OCI-LY1 (cell line): ENCODE measurements around the gene HYAL3.
A peak's percentile ranks its signal among the peaks of the same experiment; 100 is the strongest.

Source experiments
- H2AFZ ChIP-seq: fragments of 200-600 bp; sonication (generic), shearing (Covaris generic); 2 replicates; pipeline ENCODE4 v1.6.0; 2014; ENCODE audit warnings: antibody characterized with exemption, mild to moderate bottlenecking, low read length
- H3F3A ChIP-seq: fragments of 200-600 bp; sonication (generic), shearing (Covaris generic); 2 replicates; pipeline ENCODE4 v1.6.0; 2014; ENCODE audit warnings: mild to moderate bottlenecking, antibody characterized with exemption, low read length, moderate library complexity; ENCODE audit not compliant: insufficient read depth
- H3K27ac ChIP-seq: fragments of 200-600 bp; sonication (generic); 2 replicates; pipeline ENCODE4 v1.5.1; 2014; ENCODE audit warnings: low read length, mixed run types, mild to moderate bottlenecking, low read depth; ENCODE audit not compliant: poor library complexity, severe bottlenecking
- H3K27me3 ChIP-seq: fragments of 200-600 bp; sonication (generic); 2 replicates; pipeline ENCODE4 v1.6.0; 2014; ENCODE audit warnings: antibody characterized with exemption, mild to moderate bottlenecking, low read length, moderate library complexity; ENCODE audit not compliant: insufficient read depth
- H3K36me3 ChIP-seq: fragments of 200-600 bp; sonication (generic); 2 replicates; pipeline ENCODE4 v1.6.1; 2014; ENCODE audit warnings: mild to moderate bottlenecking, antibody characterized with exemption, low read length, moderate library complexity, mixed read lengths; ENCODE audit not compliant: insufficient read depth
- H3K4me1 ChIP-seq: fragments of 200-600 bp; sonication (generic); 2 replicates; pipeline ENCODE4 v1.5.1; 2014; ENCODE audit warnings: mild to moderate bottlenecking, low read length, moderate library complexity; ENCODE audit not compliant: insufficient read depth, severe bottlenecking
- H3K4me2 ChIP-seq: fragments of 200-600 bp; sonication (generic), shearing (Covaris generic); 2 replicates; pipeline ENCODE4 v1.6.1; 2014; ENCODE audit warnings: low read length
- H3K4me3 ChIP-seq: fragments of 200-600 bp; sonication (generic); 2 replicates; pipeline ENCODE4 v1.5.1; 2014; ENCODE audit warnings: low read length, low read depth, mild to moderate bottlenecking, mixed read lengths; ENCODE audit not compliant: poor library complexity, severe bottlenecking
- H3K79me2 ChIP-seq: fragments of 200-600 bp; shearing (Covaris generic); 2 replicates; pipeline ENCODE4 v1.6.1; 2016; ENCODE audit warnings: mixed run types, low read length, mixed read lengths; ENCODE audit not compliant: insufficient read depth
- H3K9ac ChIP-seq: fragments of 200-600 bp; sonication (generic), shearing (Covaris generic); 2 replicates; pipeline ENCODE4 v1.6.1; 2014; ENCODE audit warnings: mild to moderate bottlenecking, low read length, mixed read lengths
- H3K9me2 ChIP-seq: fragments of 200-600 bp; sonication (generic), shearing (Covaris generic); 2 replicates; pipeline ENCODE4 v1.6.1; 2014; ENCODE audit warnings: low read depth, mild to moderate bottlenecking, low read length, mixed read lengths
- H3K9me3 ChIP-seq: fragments of 200-600 bp; shearing (Covaris generic); 2 replicates; pipeline ENCODE4 v1.6.1; 2014; ENCODE audit warnings: low read length, mixed read lengths
- H4K20me1 ChIP-seq: fragments of 200-600 bp; sonication (generic), shearing (Covaris generic); 2 replicates; pipeline ENCODE4 v1.6.0; 2016; ENCODE audit warnings: mild to moderate bottlenecking, low read length; ENCODE audit not compliant: insufficient read depth
- EZH2 ChIP-seq: fragments of 200-600 bp; sonication (generic), shearing (Covaris generic); IDR thresholded peaks from 2 replicates; pipeline ENCODE4 v1.8.0; 2017; ENCODE audit warnings: borderline replicate concordance, mixed run types, mild to moderate bottlenecking, antibody characterized with exemption, low read length, moderate library complexity, mixed read lengths
- TF ChIP-seq, protein P1 (sequence below): fragments of 200-600 bp; sonication (generic), shearing (Covaris generic); IDR thresholded peaks from 2 replicates; pipeline ENCODE4 v1.5.1; 2017; ENCODE audit warnings: mild to moderate bottlenecking, antibody characterized with exemption, low read length, moderate library complexity, mixed read lengths

The HYAL3 gene

DNA sequence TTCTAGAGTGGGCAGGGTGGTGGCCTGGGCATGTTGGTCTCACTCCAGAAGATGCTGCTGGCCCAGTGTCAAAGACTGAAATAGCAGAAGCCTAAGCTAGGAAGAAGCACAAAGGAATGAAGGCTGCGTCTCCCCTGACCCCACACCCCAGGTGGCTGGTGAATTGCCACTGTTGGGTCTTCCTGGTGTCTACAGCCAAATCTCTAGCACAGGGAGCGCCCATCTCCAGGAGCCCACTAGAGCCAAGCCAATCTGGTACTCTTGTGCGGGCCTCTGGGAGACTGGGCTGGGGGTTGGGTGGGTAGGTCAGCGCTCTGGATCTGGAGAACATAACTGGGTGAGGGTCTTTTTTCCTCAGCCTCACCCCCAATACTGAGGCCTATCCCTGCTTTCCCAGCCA lies 27.9 kb upstream of the HYAL3 start:
- peaks cover 29% of the 10 kb centered on the region for H3K4me1 ChIP-seq
- no peaks in the 10 kb centered on the region for H3K9me2 ChIP-seq
- H3K4me2 ChIP-seq = peak overlapping the region; percentile 68
- H3K9ac ChIP-seq = peak overlapping the region; percentile 99
- H4K20me1 ChIP-seq = no peaks in the 10 kb centered on the region
- H2AFZ ChIP-seq = no peak overlapping the region
- H3K9me3 ChIP-seq = no peaks in the 10 kb centered on the region
- H3K36me3 ChIP-seq = peaks cover 40% of the 10 kb centered on the region
- no peaks in the 10 kb centered on the region for H3K27me3 ChIP-seq
- TF ChIP-seq EZH2 = no peak
- TF ChIP-seq, protein P1, sequence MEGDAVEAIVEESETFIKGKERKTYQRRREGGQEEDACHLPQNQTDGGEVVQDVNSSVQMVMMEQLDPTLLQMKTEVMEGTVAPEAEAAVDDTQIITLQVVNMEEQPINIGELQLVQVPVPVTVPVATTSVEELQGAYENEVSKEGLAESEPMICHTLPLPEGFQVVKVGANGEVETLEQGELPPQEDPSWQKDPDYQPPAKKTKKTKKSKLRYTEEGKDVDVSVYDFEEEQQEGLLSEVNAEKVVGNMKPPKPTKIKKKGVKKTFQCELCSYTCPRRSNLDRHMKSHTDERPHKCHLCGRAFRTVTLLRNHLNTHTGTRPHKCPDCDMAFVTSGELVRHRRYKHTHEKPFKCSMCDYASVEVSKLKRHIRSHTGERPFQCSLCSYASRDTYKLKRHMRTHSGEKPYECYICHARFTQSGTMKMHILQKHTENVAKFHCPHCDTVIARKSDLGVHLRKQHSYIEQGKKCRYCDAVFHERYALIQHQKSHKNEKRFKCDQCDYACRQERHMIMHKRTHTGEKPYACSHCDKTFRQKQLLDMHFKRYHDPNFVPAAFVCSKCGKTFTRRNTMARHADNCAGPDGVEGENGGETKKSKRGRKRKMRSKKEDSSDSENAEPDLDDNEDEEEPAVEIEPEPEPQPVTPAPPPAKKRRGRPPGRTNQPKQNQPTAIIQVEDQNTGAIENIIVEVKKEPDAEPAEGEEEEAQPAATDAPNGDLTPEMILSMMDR = no peak
- H3K4me3 ChIP-seq = peak overlapping the region; percentile 91
- no peak overlapping the region for H3K27ac ChIP-seq
- H3F3A ChIP-seq = no peaks in the 10 kb centered on the region
- H3K79me2 ChIP-seq = peaks cover 7% of the 10 kb centered on the region; the same call in 1 of the 2 replicates

DNA sequence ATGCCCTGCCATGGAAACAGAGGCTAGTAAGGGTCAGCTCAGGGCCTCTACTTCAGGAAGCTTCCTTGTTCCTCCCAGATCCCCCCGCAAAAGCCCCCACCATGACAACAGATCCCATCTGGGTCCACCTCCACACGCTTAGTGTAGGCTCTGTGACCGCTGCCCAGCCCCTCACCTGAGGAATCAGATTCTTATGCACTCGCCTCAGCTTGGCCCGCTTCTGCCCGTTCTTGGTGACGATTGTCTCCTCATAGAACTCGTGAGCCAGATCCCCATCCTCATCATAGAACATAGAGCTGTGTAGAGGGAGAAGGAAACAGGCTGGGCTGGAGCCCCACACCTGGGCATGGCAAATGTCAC lies 27.0 kb upstream of the HYAL3 start:
- Histone ChIP-seq H3K4me3 (no peak overlapping the region), H3K9ac (no peak overlapping the region), H3K4me1 (peaks cover 32% of the 10 kb centered on the region), H2AFZ (no peak overlapping the region), H4K20me1 (no peaks in the 10 kb centered on the region), H3K79me2 (peaks cover 7% of the 10 kb centered on the region; the same call in 1 of the 2 replicates), H3F3A (no peaks in the 10 kb centered on the region), H3K36me3 (peaks cover 31% of the 10 kb centered on the region), H3K9me3 (no peaks in the 10 kb centered on the region), H3K9me2 (no peaks in the 10 kb centered on the region), H3K27me3 (no peaks in the 10 kb centered on the region), H3K27ac (no peak overlapping the region), H3K4me2 (no peak overlapping the region)
- TF ChIP-seq, protein P1 = no peak
- TF ChIP-seq EZH2 = no peak

DNA sequence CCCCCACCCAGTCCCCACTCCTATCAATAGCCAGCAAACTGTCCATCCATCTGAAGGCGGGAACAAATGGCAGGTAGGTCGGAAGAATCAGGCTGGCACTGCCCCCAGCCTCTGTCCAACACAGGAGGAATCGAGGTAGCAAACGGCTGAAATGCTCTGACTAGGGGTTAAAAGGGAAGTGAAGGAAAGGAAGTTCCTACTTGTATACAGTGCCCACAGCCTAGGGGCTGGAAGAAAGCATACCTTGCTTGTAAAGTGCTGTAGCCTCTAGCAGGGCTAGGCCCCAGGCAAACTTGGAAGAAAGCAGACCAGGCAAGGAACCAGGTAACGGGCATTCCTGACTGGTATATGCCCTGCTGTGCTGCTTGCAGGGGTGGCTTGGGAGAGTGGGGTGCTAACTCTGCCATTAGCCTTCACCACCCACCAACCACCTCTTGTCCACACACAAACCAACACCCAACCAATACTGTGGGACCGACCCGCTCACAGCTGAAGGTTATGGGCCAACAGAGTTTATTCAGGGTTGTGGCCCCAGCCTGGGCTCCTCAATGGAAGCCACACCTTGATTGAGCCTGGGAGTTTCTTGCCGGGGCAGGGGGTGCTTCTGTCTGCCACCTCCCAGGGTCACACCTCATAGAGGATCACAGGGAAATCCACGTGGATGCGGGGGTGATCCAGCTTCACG lies 26.4 kb upstream of the HYAL3 start:
- TF ChIP-seq EZH2 = no peak
- TF ChIP-seq, protein P1 = no peak
- no peaks in the 10 kb centered on the region for H3K9me3 ChIP-seq
- H3K4me1 ChIP-seq = peaks cover 34% of the 10 kb centered on the region
- H4K20me1 ChIP-seq = no peaks in the 10 kb centered on the region
- H3K79me2 ChIP-seq = peaks cover 7% of the 10 kb centered on the region; the same call in 1 of the 2 replicates
- no peak overlapping the region for H3K4me3 ChIP-seq
- no peak overlapping the region for H2AFZ ChIP-seq
- no peak overlapping the region for H3K4me2 ChIP-seq
- no peaks in the 10 kb centered on the region for H3F3A ChIP-seq
- H3K36me3 ChIP-seq = peaks cover 25% of the 10 kb centered on the region
- no peaks in the 10 kb centered on the region for H3K27me3 ChIP-seq
- no peak overlapping the region for H3K27ac ChIP-seq
- no peak overlapping the region for H3K9ac ChIP-seq
- H3K9me2 ChIP-seq = no peaks in the 10 kb centered on the region
